ENCODE measurements around the gene WNK4. TPM values are rescaled to one million over a fixed set of nuclear protein-coding genes. Genes with fewer than 3 reads are reported as not detected.
"Not testable (repeated sequence)": the region's sequence is repeated elsewhere in the genome, so short reads cannot be mapped to it uniquely, and the experiment has no call there.

Gene WNK4
- polyA plus RNA-seq (ENCODE audit: insufficient read depth in 1 of 5, insufficient read length in 5 of 5, low replicate concordance in 1 of 5) = 1 to 10 TPM in 4 of 5 donors, under 1 TPM in 1; 0.82 to 2.1 (median 1.6) TPM
- long read RNA-seq, donor 1 = 0 reads
- long read RNA-seq, donor 2, partial matches to known transcripts = 137 of 137 reads
- long read RNA-seq, donor 2, other reads (novel, unspliced or antisense) = 0 of 137 reads
- long read RNA-seq, donor 3 = 0 reads
- long read RNA-seq, donor 4 = 0 reads
- long read RNA-seq, donor 5, partial matches to known transcripts = 0 of 222 reads
- long read RNA-seq, donor 5, other reads (novel, unspliced or antisense) = 222 of 222 reads
- long read RNA-seq, donor 6 = 0 reads
- long read RNA-seq, donor 7 = 0 reads
- long read RNA-seq, donor 8 = 0 reads

DNA sequence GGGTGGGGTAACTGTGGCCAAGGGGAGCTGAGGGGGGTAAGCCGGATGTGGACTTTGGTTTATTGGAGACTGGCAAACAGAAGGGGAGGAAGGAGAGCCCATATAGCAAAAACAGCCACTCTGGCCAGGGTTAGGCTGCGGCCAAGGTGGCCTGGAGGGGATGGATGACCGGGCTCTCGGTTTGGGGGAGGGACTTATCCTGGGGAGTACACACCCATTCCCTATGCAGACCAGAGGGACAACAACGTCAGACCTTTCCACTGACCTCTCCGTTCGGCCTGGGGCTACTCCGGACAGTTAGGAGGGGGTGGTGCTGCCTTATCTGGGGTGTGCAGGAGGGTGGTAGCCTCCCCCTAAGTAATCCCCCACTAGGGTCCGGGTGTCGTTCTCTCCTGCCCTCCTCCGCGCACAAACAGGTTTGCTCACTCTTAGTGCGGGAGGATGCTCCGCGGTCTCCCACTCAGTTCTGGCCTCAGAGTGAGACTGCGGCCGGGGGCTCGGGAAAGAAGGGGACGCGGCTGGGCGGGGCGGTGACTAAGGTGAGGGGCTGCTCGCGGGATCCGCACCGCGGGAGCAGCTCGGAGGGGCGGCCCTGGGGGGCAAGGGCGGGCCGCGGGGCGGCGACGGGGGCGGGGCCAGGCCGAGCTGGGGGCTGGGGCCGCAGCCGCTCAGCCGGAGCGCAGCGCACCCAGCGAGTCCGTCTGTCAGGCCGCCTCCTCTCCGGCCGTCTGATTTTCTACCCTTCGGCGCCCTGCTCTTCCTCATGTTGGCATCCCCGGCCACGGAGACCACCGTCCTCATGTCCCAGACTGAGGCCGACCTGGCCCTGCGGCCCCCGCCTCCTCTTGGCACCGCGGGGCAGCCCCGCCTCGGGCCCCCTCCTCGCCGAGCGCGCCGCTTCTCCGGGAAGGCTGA, at the start of gene WNK4:
Gene WNK4 (plus strand): TSS at position 675 of the 915 bp plus-strand sequence. CDS start 89 bp downstream, at position 764.
- DNase-seq = no peak

GRCh38 chr17:42740699-42741098, 39.7 kb upstream of the WNK4 start:
- DNase-seq = no peak

GRCh38 chr17:42742916-42743315, 37.5 kb upstream of the WNK4 start:
- DNase-seq = not testable (repeated sequence)

DNA sequence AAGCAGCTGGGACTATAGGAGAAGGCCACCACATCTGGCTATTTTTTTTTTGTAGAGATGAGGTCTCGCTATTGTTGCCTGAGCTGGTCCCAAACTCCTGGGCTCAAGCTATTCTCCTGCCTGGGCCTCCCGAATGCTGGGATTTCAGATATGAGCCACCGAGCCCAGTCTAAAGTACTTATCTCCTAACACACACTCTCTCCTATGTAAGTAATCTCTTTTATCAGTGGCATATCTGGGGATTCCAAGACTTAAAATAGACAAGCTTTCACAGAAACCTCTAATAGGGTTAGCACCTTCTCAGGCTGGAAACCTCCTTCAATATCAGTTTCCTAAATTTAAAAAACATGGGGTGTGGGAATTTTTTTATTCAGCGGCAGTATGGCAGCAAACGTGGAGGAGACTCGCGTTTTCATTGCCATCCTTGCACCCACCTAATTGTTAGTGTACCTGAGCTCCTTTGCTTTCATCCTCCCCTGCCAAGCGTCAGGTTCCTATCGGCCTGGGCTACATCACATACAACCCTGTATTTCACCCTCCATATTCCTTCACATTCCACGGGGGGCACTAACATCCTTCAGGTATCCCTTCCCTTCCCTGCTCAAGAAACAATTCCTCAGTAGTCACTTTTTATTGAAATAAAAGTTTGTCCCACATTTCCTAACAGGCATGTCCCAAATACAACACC, 36.7 kb upstream of the WNK4 start:
- no peak for DNase-seq

- DNase-seq = no peak
Measured at GRCh38 chr17:42744283-42744805, 36.1 kb upstream of the WNK4 start.

- peak; percentile 94 for DNase-seq
Measured at GRCh38 chr17:42744806-42745617, 35.4 kb upstream of the WNK4 start, which contains the start of gene EZH1. Gene EZH1 (minus strand): TSS chr17:42745040. CDS start chr17:42728941, 16,099 bp downstream.

DNA sequence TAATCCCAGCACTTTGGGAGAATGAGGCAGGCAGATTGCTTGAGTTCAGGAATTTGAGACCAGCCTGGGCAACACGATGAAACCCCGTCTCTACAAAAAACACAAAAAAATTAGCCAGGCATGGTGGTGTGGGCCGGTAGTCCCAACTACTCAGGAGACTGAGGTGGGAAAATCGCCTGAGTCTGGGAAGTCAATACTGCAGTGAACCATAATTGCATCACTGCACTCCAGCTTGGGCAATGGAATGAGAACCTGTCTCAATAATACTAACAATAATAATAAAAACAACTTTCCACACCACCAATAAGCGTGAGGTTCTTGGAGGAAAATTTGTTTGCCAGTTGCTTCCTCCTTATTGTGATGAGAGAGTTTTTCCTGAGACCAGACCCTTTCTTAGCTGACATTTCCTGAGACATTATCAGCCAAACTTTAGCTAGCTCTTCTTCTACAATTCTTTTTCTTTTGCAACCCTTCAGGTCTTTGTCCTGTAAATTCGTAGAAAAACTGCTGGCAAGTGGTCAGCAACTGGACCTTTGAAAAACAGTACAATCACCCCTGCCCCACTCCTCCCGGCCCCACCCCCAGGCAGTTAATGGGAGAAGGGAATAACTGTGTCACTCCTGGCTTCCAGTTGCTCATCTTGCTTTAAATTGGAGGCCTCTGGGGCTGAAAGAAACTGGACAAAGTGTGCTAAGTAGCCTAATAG, 32.1 kb upstream of the WNK4 start:
- no peak for DNase-seq

- no peak for DNase-seq
Measured at GRCh38 chr17:42748908-42749798, 31.3 kb upstream of the WNK4 start.

DNA sequence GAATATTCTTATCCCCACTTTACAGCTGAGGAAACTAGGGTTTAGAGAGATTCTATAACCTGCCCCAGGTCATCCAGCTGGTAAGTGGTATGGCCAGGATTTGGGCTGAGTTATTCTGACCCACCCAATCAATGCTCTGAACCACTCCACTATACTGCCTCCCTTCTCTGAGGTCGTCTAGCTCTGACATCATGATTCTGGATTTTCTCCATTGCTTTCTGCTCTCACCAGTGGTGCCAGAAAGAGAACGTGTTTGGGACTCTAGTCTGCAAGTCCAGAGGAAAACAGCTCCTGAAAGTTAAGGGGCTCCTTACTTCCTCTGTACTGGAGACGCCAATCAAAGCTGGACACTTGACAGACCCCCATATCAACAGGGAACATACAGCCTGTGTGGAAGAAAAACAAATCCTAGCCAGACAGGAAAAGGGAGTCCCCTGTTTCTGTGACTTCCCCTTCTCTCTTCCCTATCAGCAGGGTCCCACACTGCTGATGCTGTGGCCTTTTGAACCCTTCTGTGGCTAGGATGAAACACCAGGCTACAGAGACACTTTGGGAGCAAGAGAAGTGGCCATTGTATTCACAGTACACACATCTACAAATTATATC, 29.6 kb upstream of the WNK4 start:
- no peak for DNase-seq

DNA sequence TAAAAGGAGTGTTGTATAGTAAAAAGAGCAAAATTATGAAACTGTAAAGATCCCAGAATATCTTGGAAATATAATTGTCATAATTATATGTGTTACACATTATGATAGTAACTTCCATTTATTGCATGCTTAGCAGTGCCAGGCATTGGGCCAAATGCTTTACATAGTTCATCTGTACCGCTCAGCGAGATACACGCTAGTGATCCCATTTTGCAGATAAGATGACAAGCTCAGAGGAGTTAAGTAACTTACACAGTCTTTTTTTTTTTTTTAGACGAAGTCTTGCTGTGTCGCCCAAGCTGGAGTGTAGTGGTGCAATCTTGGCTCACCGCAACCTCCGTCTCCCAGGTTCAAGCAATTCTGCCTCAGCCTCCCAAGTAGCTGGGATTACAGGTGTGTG, 28.8 kb upstream of the WNK4 start:
- no peak for DNase-seq

DNA sequence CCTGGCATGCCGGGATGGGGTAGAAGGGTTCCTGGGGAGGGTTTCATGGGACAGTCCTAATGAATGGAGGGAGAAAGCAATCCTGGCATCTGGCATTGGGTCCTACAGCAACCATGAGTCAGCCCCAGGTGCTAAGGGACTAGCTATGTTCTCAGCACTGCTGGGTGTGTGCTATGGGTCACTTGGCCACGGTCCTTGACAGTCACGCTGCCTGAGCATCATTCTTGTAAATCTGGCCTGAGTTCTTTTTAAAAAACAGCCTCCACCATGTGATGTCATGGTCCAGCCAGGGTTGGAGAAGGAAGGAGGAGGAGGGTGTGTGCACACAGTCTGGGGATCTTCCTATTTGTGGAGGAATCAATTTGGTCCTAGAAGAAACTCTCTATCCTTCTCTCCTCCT, 25.6 kb upstream of the WNK4 start:
- DNase-seq = no peak

DNA sequence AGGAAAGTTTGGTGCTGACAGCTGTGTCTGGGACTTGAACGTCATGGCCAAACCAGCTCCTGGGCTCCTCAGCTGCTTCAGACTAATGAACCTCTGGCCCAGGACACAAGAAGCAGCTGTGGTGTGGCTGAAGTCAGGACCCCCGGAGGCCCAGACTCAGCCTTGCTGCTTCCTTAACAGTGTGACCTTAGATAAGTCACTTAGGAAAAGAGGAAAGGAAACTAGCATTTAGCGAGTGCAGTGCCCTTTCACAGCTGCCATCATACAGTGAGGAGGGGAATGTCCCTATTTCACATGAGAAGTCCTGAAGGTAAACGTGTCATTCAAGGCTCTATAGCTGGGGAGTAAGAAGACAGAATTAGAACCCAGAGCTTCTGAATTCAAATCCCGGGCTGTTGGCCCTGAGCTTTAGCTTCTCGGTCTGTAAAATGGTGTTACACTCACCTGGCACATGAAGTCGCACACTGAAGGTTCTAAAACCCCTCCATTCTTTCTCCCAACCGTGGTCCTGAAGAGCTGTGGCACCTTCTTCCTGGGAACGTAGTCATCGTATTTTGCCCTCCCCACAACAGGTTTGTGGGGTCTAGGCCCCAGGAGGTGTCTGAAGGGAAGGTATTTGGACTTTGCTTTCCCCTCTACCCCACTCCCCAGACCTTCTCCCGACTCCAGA, 20.3 kb upstream of the WNK4 start:
- no peak for DNase-seq

- DNase-seq = peak; percentile 49 to 50
Measured at GRCh38 chr17:42760652-42761581, 19.5 kb upstream of the WNK4 start, which contains the start of gene RAMP2. Gene RAMP2 (plus strand): TSS chr17:42761227. CDS start chr17:42761262, 35 bp downstream.

DNA sequence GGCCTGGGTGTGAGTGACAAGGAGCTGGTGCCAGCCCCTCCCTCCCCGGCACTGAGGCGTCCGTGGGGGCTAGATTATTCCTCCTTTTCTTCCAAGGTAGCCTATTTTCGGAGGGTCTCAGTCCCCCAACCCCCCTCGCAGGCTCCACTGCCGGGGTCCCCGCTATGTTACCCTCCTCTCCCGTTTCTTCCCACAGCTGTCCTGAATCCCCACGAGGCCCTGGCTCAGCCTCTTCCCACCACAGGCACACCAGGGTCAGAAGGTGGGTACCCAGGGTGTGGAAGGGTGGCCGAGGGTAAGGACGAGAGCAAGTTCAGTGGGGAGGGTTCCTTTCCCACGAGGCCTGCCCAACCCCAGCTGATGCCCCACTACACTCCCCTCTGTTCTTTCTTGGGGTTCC, 18.8 kb upstream of the WNK4 start:
- DNase-seq = no peak

- DNase-seq = no peak
Measured at GRCh38 chr17:42766124-42766523, 14.3 kb upstream of the WNK4 start.

DNA sequence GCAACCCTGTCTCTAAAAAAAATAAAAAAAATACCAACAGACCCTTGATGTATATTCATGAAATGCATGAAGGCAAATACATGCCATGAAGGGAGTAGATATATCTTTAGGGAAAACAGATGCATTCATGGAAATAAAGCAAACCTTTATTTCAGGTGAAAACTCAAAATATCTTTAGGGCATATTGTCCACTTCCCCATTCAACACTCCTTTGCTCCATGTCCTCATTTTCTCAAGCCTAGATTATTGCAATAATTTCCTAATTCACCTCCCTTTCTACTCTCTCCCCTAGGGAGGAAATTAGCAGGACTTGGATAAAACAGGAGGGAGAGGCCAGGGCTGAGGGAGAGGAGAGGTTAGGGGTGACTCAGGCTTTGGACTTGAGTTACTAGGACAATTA, 12.9 kb upstream of the WNK4 start:
- DNase-seq = no peak

GRCh38 chr17:42768006-42768405, 12.4 kb upstream of the WNK4 start:
- not testable (repeated sequence) for DNase-seq
